ENCODE data around the gene FAM237B. TPM values are rescaled to one million over a fixed set of nuclear protein-coding genes. Genes with fewer than 3 reads are reported as not detected.

The FAM237B gene
- polyA plus RNA-seq, 2 of the 4 experiments (the other 2 are of a cell fraction): not detected

DNA sequence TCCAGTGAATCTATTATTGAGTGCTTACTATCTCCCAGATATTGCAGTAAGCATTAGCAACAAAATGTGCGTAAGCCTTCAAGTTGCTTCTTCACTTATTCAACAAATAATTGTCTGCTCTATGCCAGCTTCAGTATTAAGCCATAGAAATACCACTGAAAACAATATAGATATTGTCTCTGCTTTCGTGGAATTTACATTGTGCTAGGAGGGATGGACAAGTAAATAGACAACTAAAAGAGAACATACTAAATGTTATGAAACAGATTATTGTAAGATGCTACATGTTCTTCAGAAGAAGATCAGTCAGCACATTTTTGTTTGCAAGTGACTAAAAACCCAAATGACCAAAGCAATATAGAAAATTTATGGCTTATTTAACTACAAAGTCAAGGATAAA is 48.9 kb downstream of the FAM237B start:
- CTCF ChIA-PET: interaction anchor here (0.8 kb wide), 1 partner anchor 140 kb away, joined by 3 read pairs; no protein-coding TSS in a partner anchor
- POLR2A ChIA-PET: no interaction called here

GRCh38 chr7:90271753-90272152 is 49.4 kb downstream of the FAM237B start:
- ChIA-PET POLR2A (no interaction called here), CTCF (interaction anchor here (0.8 kb wide), 1 partner anchor 141 kb away, joined by 3 read pairs; no protein-coding TSS in a partner anchor)
- H3K9me3 ChIP-seq: no peaks in the 10 kb centered on the region
- DNase-seq (ENCODE audit: low read depth in 1 of 2, low spot score in 1 of 2) (no peak), ATAC-seq (no peak), FAIRE-seq (no peak)
- H3K27ac ChIP-seq: no peak overlapping the region
- H3K4me3 ChIP-seq: no peak overlapping the region
- H3K4me1 ChIP-seq: no peaks in the 10 kb centered on the region
- 47% methylated on average over 2 of the region's 2 CpGs for WGBS (ENCODE audit: missing lambda C conversion rate)
- no peak overlapping the region for H3K4me2 ChIP-seq
- TF ChIP-seq RARB (CRISPR knock-in tag; IDR thresholded peaks at IDR 0.05): no peak
- no peak for TF ChIP-seq ELK1 (IDR thresholded peaks at IDR 0.05; ENCODE audit: low read depth, low read length)
- TF ChIP-seq CHD2 (IDR thresholded peaks at IDR 0.05; ENCODE audit: low read length, partially characterized antibody): no peak
- TF ChIP-seq EP300 (IDR thresholded peaks at IDR 0.05): no peak
- no peak for TF ChIP-seq HOXB5 (CRISPR knock-in tag; IDR thresholded peaks at IDR 0.05)
- TF ChIP-seq SMC3 (IDR thresholded peaks at IDR 0.05): no peak
- TF ChIP-seq, protein P1, sequence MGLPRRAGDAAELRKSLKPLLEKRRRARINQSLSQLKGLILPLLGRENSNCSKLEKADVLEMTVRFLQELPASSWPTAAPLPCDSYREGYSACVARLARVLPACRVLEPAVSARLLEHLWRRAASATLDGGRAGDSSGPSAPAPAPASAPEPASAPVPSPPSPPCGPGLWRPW (IDR thresholded peaks at IDR 0.05): no peak
- TF ChIP-seq KDM1A (IDR thresholded peaks at IDR 0.05; ENCODE audit: low read depth): no peak
- TF ChIP-seq FOSL2 (IDR thresholded peaks at IDR 0.05): no peak
- TF ChIP-seq FOSL2 (CRISPR knock-in tag; IDR thresholded peaks at IDR 0.05): no peak
- no peak for TF ChIP-seq POLR2A (IDR thresholded peaks at IDR 0.05; ENCODE audit: low read length)

More for the DNA sequence above, 48.9 kb downstream of the FAM237B start:
- Histone ChIP-seq H3K4me1 (no peaks in the 10 kb centered on the region), H3K9me3 (no peaks in the 10 kb centered on the region), H3K27ac (no peak overlapping the region), H3K4me2 (no peak overlapping the region), H3K4me3 (no peak overlapping the region)
- FAIRE-seq (no peak), DNase-seq (ENCODE audit: low read depth in 1 of 2, low spot score in 1 of 2) (no peak), ATAC-seq (no peak)
- no peak for TF ChIP-seq HOXA7 (CRISPR knock-in tag; IDR thresholded peaks at IDR 0.05)
- TF ChIP-seq ZFP36 (IDR thresholded peaks at IDR 0.05; ENCODE audit: borderline replicate concordance, partially characterized antibody): no peak
- TF ChIP-seq EHF (CRISPR knock-in tag; IDR thresholded peaks at IDR 0.05): no peak
- no peak for TF ChIP-seq GATA3 (IDR thresholded peaks at IDR 0.05; ENCODE audit: borderline replicate concordance)
- TF ChIP-seq ELK1 (IDR thresholded peaks at IDR 0.05; ENCODE audit: low read depth, low read length): no peak
- no peak for TF ChIP-seq MAX (IDR thresholded peaks at IDR 0.05)
- TF ChIP-seq EP300 (IDR thresholded peaks at IDR 0.05): no peak
- TF ChIP-seq MAFK (IDR thresholded peaks at IDR 0.05; ENCODE audit: partially characterized antibody): no peak
- TF ChIP-seq HOXB13 (CRISPR knock-in tag; IDR thresholded peaks at IDR 0.05; ENCODE audit: low read depth): no peak
- TF ChIP-seq POLR2A (IDR thresholded peaks at IDR 0.05; ENCODE audit: low read length): no peak
- no peak for TF ChIP-seq POLR2AphosphoS2 (conservative IDR thresholded peaks at IDR 0.05; ENCODE audit: low read length)
- TF ChIP-seq RFX5 (IDR thresholded peaks at IDR 0.05): no peak
- no peak for TF ChIP-seq ESRRA (IDR thresholded peaks at IDR 0.05; ENCODE audit: borderline replicate concordance, low read length)
- TF ChIP-seq JUN (IDR thresholded peaks at IDR 0.05): no peak
- no peak for TF ChIP-seq ZC3H11A (IDR thresholded peaks at IDR 0.05)
- TF ChIP-seq ZSCAN20 (CRISPR knock-in tag; IDR thresholded peaks at IDR 0.05): no peak
- TF ChIP-seq E2F6 (IDR thresholded peaks at IDR 0.05; ENCODE audit: borderline replicate concordance, low read depth): no peak
- no peak for TF ChIP-seq RAD21 (conservative IDR thresholded peaks at IDR 0.05 in 1 of 2, IDR thresholded peaks at IDR 0.05 in 1 of 2)
- no peak for TF ChIP-seq CBX2 (IDR thresholded peaks at IDR 0.05; ENCODE audit: borderline replicate concordance, low read depth)
- no peak for TF ChIP-seq MYC (IDR thresholded peaks at IDR 0.05; ENCODE audit: borderline replicate concordance, low read length)
- 65% methylated on average over 2 of the region's 2 CpGs for WGBS (ENCODE audit: missing lambda C conversion rate)
